Trophoblast cell (in vitro differentiated cells and primary cell): ENCODE data around the gene CASZ1.

Experiments used
- DNase-seq, 2 donors: peaks; one replicate each; pipeline ENCODE4 v3.0.0-alpha.2; 2016
- H2AFZ ChIP-seq: 2 replicates; pipeline ENCODE4 v1.6.1; 2013; ENCODE audit warnings: low read length, moderate library complexity, mild to moderate bottlenecking; ENCODE audit not compliant: insufficient read depth, poor library complexity
- H2AK5ac ChIP-seq: 2 replicates; pipeline ENCODE4 v1.6.1; 2013; ENCODE audit warnings: mild to moderate bottlenecking, low read length
- H2BK120ac ChIP-seq: 2 replicates; pipeline ENCODE4 v1.6.1; 2013; ENCODE audit warnings: low read length, mild to moderate bottlenecking, moderate library complexity; ENCODE audit not compliant: insufficient read depth, poor library complexity
- H2BK12ac ChIP-seq: 2 replicates; pipeline ENCODE4 v1.6.1; 2013; ENCODE audit warnings: mild to moderate bottlenecking, low read length, moderate library complexity
- H2BK5ac ChIP-seq: 2 replicates; pipeline ENCODE4 v1.6.1; 2013; ENCODE audit warnings: low read length, low read depth, moderate library complexity, mild to moderate bottlenecking; ENCODE audit not compliant: poor library complexity
- H3K14ac ChIP-seq: 2 replicates; pipeline ENCODE4 v1.6.1; 2013; ENCODE audit warnings: mild to moderate bottlenecking, low read length
- H3K18ac ChIP-seq: 2 replicates; pipeline ENCODE4 v1.6.1; 2013; ENCODE audit warnings: mild to moderate bottlenecking, low read length
- H3K23ac ChIP-seq: 2 replicates; pipeline ENCODE4 v1.6.1; 2013; ENCODE audit warnings: low read length
- H3K27ac ChIP-seq: 2 replicates; pipeline ENCODE4 v1.5.1; 2013; ENCODE audit warnings: low read depth, mild to moderate bottlenecking, inconsistent platforms, low read length, moderate library complexity
- H3K27me3 ChIP-seq: 2 replicates; pipeline ENCODE4 v1.6.1; 2013; ENCODE audit warnings: inconsistent platforms, mild to moderate bottlenecking, low read length, moderate library complexity; ENCODE audit not compliant: insufficient read depth
- H3K36me3 ChIP-seq, 2 experiments: 1 replicate in 1 of 2; 2 replicates in 1 of 2; pipeline ENCODE4 v1.6.1; 2013; ENCODE audit warnings: low read length in 2 of 2, mild to moderate bottlenecking in 2 of 2, moderate library complexity in 1 of 2; ENCODE audit not compliant: insufficient read depth in 2 of 2, control insufficient read depth in 1 of 2
- H3K4ac ChIP-seq: 2 replicates; pipeline ENCODE4 v1.6.1; 2013; ENCODE audit warnings: low read depth, mild to moderate bottlenecking, low read length, moderate library complexity
- H3K4me1 ChIP-seq, 2 experiments: 1 replicate in 1 of 2; 2 replicates in 1 of 2; pipeline ENCODE4 v1.6.1; 2013; ENCODE audit warnings: low read length in 2 of 2, mild to moderate bottlenecking in 2 of 2, moderate library complexity in 1 of 2; ENCODE audit not compliant: insufficient read depth in 2 of 2, control insufficient read depth in 1 of 2
- H3K4me2 ChIP-seq: 2 replicates; pipeline ENCODE4 v1.6.1; 2013; ENCODE audit warnings: inconsistent platforms, mild to moderate bottlenecking, low read length, moderate library complexity
- H3K4me3 ChIP-seq: 2 replicates; pipeline ENCODE4 v1.5.1; 2013; ENCODE audit warnings: mild to moderate bottlenecking, low read depth, low read length, inconsistent platforms
- H3K79me1 ChIP-seq: one replicate; pipeline ENCODE4 v1.6.1; 2013; ENCODE audit warnings: low read length
- H3K79me2 ChIP-seq: 2 replicates; pipeline ENCODE4 v1.6.1; 2013; ENCODE audit warnings: low read length, mild to moderate bottlenecking; ENCODE audit not compliant: control insufficient read depth, insufficient read depth, poor library complexity
- H3K9ac ChIP-seq: 2 replicates; pipeline ENCODE4 v1.6.1; 2013; ENCODE audit warnings: mild to moderate bottlenecking, low read length
- H3K9me3 ChIP-seq: 2 replicates; pipeline ENCODE4 v1.6.1; 2013; ENCODE audit warnings: low read depth, mild to moderate bottlenecking, control low read depth, inconsistent platforms, low read length; ENCODE audit not compliant: insufficient read depth
- H4K12ac ChIP-seq: 2 replicates; pipeline ENCODE4 v1.6.1; 2013; ENCODE audit warnings: low read depth, mild to moderate bottlenecking, low read length, moderate library complexity
- H4K8ac ChIP-seq: 2 replicates; pipeline ENCODE4 v1.6.1; 2013; ENCODE audit warnings: low read depth, mild to moderate bottlenecking, low read length, moderate library complexity
- H4K91ac ChIP-seq: one replicate; pipeline ENCODE4 v1.6.1; 2013; ENCODE audit warnings: low read depth, mild to moderate bottlenecking, low read length, moderate library complexity
- WGBS: extraction: QIAGEN DNeasy Blood & Tissue Kit; methylation state at CpG from one replicate; pipeline ENCODE4 v1.1.7; 2013; ENCODE audit warnings: missing lambda C conversion rate; ENCODE audit not compliant: insufficient read length, insufficient coverage; ENCODE audit errors: extremely low coverage; 5-methylcytosine and 5-hydroxymethylcytosine counted together

Gene CASZ1

GRCh38 chr1:10685808-10686403, 110.5 kb downstream of the CASZ1 start:
- no peak for DNase-seq
- H3K4me1 ChIP-seq, result peaks cover 3 to 5% of the 10 kb centered on the region in 2 experiments
- no peak overlapping the region for H3K14ac ChIP-seq
- no peak overlapping the region for H3K4me2 ChIP-seq
- no peak overlapping the region for H2BK12ac ChIP-seq
- H4K12ac ChIP-seq, result no peak overlapping the region
- no peaks in the 10 kb centered on the region for H3K79me2 ChIP-seq
- H3K23ac ChIP-seq, result no peak overlapping the region
- no peak overlapping the region for H3K9ac ChIP-seq
- no peak overlapping the region for H2BK120ac ChIP-seq
- H4K8ac ChIP-seq, result no peak overlapping the region
- H3K4ac ChIP-seq, result no peak overlapping the region
- H2AFZ ChIP-seq, result no peak overlapping the region
- H3K9me3 ChIP-seq, result no peaks in the 10 kb centered on the region
- no peak overlapping the region for H4K91ac ChIP-seq
- H3K36me3 ChIP-seq, result no peaks in the 10 kb centered on the region
- no peak overlapping the region for H3K18ac ChIP-seq
- H2AK5ac ChIP-seq, result no peak overlapping the region
- no peak overlapping the region for H2BK5ac ChIP-seq
- no CpG with 5 or more reads among the region's 11 CpGs for WGBS
- no peak overlapping the region for H3K4me3 ChIP-seq
- H3K27me3 ChIP-seq, result no peaks in the 10 kb centered on the region
- H3K27ac ChIP-seq, result no peak overlapping the region
- no peaks in the 10 kb centered on the region for H3K79me1 ChIP-seq

- Histone ChIP-seq H3K4ac (no peak overlapping the region), H3K79me2 (no peaks in the 10 kb centered on the region), H2BK5ac (no peak overlapping the region), H4K8ac (no peak overlapping the region), H3K4me1 (peaks cover 3 to 5% of the 10 kb centered on the region in 2 experiments), H3K27ac (no peak overlapping the region), H4K12ac (no peak overlapping the region), H2BK12ac (no peak overlapping the region), H2BK120ac (no peak overlapping the region), H3K4me2 (no peak overlapping the region), H3K23ac (no peak overlapping the region), H3K9ac (no peak overlapping the region), H3K9me3 (peaks cover 1% of the 10 kb centered on the region), H3K14ac (no peak overlapping the region), H3K27me3 (no peaks in the 10 kb centered on the region), H3K36me3 (no peaks in the 10 kb centered on the region), H2AFZ (no peak overlapping the region), H2AK5ac (no peak overlapping the region), H4K91ac (no peak overlapping the region), H3K18ac (no peak overlapping the region), H3K79me1 (no peaks in the 10 kb centered on the region), H3K4me3 (no peak overlapping the region)
- DNase-seq, result no peak
- WGBS, result no CpG with 5 or more reads among the region's 15 CpGs
Measured at GRCh38 chr1:10685196-10685807, 111.1 kb downstream of the CASZ1 start.

- Histone ChIP-seq H3K4me1 (peaks cover 3 to 5% of the 10 kb centered on the region in 2 experiments), H3K9ac (no peak overlapping the region), H3K18ac (no peak overlapping the region), H3K27me3 (no peaks in the 10 kb centered on the region), H4K91ac (no peak overlapping the region), H4K12ac (no peak overlapping the region), H3K36me3 (no peaks in the 10 kb centered on the region), H2AFZ (no peak overlapping the region), H3K9me3 (peaks cover 2% of the 10 kb centered on the region), H3K27ac (no peak overlapping the region), H3K4me2 (no peak overlapping the region), H3K23ac (no peak overlapping the region), H2AK5ac (no peak overlapping the region), H4K8ac (no peak overlapping the region), H3K79me2 (no peaks in the 10 kb centered on the region), H2BK120ac (no peak overlapping the region), H3K14ac (no peak overlapping the region), H3K4me3 (no peak overlapping the region), H2BK5ac (no peak overlapping the region), H2BK12ac (no peak overlapping the region), H3K4ac (no peak overlapping the region), H3K79me1 (no peaks in the 10 kb centered on the region)
- DNase-seq, result no peak
- WGBS, result no CpG with 5 or more reads among the region's 10 CpGs
Measured at GRCh38 chr1:10684221-10684620, 112.2 kb downstream of the CASZ1 start.

GRCh38 chr1:10682449-10683309, 113.8 kb downstream of the CASZ1 start:
- Histone ChIP-seq H3K4ac (no peak overlapping the region), H4K8ac (no peak overlapping the region), H2AK5ac (no peak overlapping the region), H3K9me3 (peaks cover 2% of the 10 kb centered on the region), H4K12ac (no peak overlapping the region), H3K23ac (no peak overlapping the region), H3K36me3 (no peaks in the 10 kb centered on the region), H3K9ac (no peak overlapping the region), H3K4me2 (no peak overlapping the region), H3K79me2 (no peaks in the 10 kb centered on the region), H2BK5ac (no peak overlapping the region), H2AFZ (no peak overlapping the region), H4K91ac (no peak overlapping the region), H3K79me1 (no peaks in the 10 kb centered on the region), H2BK12ac (no peak overlapping the region), H3K27ac (no peak overlapping the region), H3K4me3 (no peak overlapping the region), H3K27me3 (no peaks in the 10 kb centered on the region), H2BK120ac (no peak overlapping the region), H3K14ac (no peak overlapping the region), H3K4me1 (peaks cover 3 to 5% of the 10 kb centered on the region in 2 experiments), H3K18ac (no peak overlapping the region)
- no peak for DNase-seq
- no CpG with 5 or more reads among the region's 17 CpGs for WGBS
